Bronchial epithelial cell (primary cell): ENCODE data around the gene NAP1L4. TPM values are rescaled to one million over a fixed set of nuclear protein-coding genes. Genes with fewer than 3 reads are reported as not detected.
A peak's percentile ranks its signal among the peaks of the same experiment; 100 is the strongest.

Experiments
- DNase-seq: peaks from one replicate; pipeline ENCODE4 v3.0.0-alpha.2; 2010; ENCODE audit warnings: low read depth
- FAIRE-seq: peaks from 2 replicates; lab custom pipeline; 2011; peaks lifted over from hg19 to GRCh38; lab: Jason Lieb, UNC
- H3K27me3 ChIP-seq: 2 replicates; pipeline ENCODE4 v1.5.1; 2011; ENCODE audit warnings: low read length; ENCODE audit not compliant: control insufficient read depth, insufficient read depth
- H3K36me3 ChIP-seq: 2 replicates; pipeline ENCODE4 v1.5.1; 2011; ENCODE audit warnings: low read length; ENCODE audit not compliant: control insufficient read depth, insufficient read depth
- H3K4me3 ChIP-seq: 2 replicates; pipeline ENCODE4 v1.5.1; 2011; ENCODE audit warnings: mild to moderate bottlenecking, low read depth, low read length, control low read depth
- total RNA-seq: library from RNA; depleted of rRNA; stranded (reverse); fragments of >200 nt; gene quantifications from 2 replicates; pipeline ENCODE4 v1.2.1, GENCODE V29; 2014
- TF ChIP-seq, protein P1 (sequence below): IDR thresholded peaks from 2 replicates; pipeline ENCODE4 v1.5.1; 2011; ENCODE audit warnings: mild to moderate bottlenecking, moderate library complexity, low read length, control low read depth, inconsistent platforms; ENCODE audit not compliant: insufficient read depth, severe bottlenecking

The NAP1L4 gene
- total RNA-seq, 1 donor from 2014 or later: 101 TPM

DNA sequence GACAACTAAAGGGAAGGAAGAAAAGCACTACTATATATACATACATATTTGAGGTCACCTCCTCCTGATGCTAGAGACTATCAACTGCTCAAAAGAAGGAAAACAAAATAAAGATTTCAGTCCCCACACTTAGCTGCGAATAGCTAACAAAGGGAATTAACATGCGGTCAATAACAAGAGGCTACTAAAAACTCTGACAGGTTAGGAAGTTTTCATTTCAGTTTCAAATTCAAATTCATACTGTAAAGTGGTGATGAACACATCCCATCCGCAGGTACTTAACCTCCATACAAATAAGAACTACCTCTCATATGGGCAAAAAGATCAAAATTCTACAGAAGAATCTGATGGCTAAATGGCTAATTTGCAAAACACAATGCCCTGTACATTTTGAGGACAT lies 2.6 kb downstream of the NAP1L4 start:
- DNase-seq (no peak), FAIRE-seq (no peak)
- Histone ChIP-seq H3K36me3 (peaks cover 1% of the 10 kb centered on the region), H3K4me3 (peak overlapping the region; percentile 63), H3K27me3 (no peaks in the 10 kb centered on the region)
- TF ChIP-seq, protein P1, sequence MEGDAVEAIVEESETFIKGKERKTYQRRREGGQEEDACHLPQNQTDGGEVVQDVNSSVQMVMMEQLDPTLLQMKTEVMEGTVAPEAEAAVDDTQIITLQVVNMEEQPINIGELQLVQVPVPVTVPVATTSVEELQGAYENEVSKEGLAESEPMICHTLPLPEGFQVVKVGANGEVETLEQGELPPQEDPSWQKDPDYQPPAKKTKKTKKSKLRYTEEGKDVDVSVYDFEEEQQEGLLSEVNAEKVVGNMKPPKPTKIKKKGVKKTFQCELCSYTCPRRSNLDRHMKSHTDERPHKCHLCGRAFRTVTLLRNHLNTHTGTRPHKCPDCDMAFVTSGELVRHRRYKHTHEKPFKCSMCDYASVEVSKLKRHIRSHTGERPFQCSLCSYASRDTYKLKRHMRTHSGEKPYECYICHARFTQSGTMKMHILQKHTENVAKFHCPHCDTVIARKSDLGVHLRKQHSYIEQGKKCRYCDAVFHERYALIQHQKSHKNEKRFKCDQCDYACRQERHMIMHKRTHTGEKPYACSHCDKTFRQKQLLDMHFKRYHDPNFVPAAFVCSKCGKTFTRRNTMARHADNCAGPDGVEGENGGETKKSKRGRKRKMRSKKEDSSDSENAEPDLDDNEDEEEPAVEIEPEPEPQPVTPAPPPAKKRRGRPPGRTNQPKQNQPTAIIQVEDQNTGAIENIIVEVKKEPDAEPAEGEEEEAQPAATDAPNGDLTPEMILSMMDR: no peak

DNA sequence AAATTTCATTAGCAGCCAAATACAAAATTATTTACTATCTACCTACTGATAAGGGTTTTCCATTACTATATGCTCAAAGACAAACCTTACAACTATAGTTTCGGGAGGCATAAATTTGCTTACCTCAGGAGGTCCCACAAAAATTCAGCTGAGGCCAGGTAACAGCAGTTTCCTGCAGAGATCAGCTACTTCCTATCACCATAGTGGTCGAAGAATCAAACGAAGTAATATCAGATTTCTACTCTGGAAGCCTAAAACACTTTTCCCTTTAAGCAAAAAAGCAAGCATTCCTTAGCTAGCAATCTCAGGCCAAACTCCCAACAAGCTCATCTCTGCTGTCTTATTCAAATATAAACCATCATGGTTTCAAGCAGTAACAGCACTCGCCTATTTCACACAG lies 3.1 kb downstream of the NAP1L4 start:
- no peaks in the 10 kb centered on the region for H3K27me3 ChIP-seq
- TF ChIP-seq, protein P1: no peak
- FAIRE-seq (no peak), DNase-seq (no peak)
- H3K36me3 ChIP-seq: peaks cover 1% of the 10 kb centered on the region
- peak overlapping the region; percentile 63 for H3K4me3 ChIP-seq

DNA sequence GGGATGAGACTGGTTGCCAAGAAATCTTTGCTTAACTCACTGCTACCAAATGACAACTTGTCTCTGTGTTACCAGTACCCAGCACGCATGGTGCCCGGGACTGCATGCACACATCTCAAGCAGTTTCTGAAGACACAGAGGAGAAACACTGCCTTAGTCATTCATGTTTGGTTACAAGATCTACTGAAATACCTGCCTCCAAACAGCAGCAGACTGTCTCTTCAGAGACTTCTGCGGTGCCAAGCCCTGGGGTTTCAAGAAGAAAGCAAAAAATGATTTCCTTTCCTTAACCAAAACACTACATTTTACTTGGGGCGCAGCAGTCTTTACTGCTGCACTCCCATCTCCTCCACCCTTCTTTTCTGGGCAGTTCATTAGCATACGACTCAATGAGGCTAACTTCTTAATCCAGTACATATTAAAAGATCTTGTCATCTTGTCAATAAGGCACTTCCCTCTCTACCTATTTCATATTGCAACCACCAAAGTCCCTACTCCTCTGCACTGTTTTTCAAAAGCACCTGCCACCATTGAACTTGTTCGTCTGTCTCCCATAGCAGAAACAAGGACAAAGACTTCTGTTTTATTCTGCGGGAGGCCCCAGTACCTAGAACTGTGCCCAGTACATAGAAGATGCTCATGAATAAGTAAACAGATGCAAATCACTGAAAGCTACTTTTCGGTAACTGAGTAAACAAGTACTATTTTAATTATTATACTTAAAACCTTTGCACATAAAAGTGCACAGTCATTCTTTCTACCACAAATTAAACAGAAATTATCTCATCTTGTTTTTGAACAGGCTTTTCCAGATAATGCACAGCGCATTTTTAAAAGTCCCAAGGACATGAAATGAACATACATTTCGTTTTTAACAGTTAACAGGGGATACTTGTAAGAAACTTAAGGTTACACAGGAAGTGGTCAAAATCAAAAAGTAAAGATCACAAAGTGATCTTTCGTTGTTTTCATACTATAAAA lies 4.0 kb downstream of the NAP1L4 start:
- Histone ChIP-seq H3K27me3 (no peaks in the 10 kb centered on the region), H3K36me3 (peaks cover 1% of the 10 kb centered on the region), H3K4me3 (no peak overlapping the region)
- no peak for DNase-seq
- TF ChIP-seq, protein P1: no peak
- FAIRE-seq: no peak

DNA sequence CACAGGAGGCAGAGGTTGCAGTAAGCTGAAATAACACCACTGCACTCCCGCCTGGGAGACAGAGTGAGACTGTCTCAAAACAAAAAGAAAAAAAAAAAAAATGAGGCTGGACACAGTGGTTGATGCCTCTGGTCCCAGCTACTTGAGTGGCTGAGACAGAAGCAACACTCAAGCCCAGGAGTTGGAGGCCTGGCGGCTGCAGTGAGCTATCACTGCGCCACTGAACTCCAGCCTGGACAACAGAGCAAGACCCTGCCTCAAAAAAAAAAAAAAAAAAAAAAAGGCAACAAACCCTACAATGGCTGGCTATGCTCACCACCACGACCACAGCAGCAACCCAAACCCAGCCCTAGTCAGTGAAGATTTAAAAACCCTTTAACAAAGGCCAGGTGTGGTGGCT lies 8.2 kb downstream of the NAP1L4 start:
- no peaks in the 10 kb centered on the region for H3K27me3 ChIP-seq
- H3K36me3 ChIP-seq: peaks cover 2% of the 10 kb centered on the region
- TF ChIP-seq, protein P1: no peak
- no peak overlapping the region for H3K4me3 ChIP-seq
- FAIRE-seq (no peak), DNase-seq (no peak)

DNA sequence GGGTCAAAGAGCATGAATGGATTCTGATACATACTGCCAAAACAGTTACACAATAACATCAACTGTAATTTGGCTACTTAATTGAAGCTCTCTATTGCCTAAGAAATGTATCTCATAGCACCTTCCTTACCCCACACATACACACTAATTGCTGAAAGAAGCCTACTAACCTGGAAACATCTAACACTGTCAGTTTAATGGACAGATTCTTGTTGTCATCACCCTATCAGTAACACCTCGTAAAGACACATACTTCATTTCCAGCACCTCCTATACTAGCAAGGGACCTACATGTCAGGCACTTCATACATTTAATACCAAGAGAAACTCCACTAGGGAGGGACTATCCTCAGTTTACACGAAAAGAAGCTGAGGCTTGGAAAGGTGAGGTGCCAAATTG lies 9.9 kb downstream of the NAP1L4 start:
- DNase-seq (no peak), FAIRE-seq (no peak)
- peaks cover 6% of the 10 kb centered on the region for H3K36me3 ChIP-seq
- H3K27me3 ChIP-seq: no peaks in the 10 kb centered on the region
- TF ChIP-seq, protein P1: no peak
- H3K4me3 ChIP-seq: no peak overlapping the region

DNA sequence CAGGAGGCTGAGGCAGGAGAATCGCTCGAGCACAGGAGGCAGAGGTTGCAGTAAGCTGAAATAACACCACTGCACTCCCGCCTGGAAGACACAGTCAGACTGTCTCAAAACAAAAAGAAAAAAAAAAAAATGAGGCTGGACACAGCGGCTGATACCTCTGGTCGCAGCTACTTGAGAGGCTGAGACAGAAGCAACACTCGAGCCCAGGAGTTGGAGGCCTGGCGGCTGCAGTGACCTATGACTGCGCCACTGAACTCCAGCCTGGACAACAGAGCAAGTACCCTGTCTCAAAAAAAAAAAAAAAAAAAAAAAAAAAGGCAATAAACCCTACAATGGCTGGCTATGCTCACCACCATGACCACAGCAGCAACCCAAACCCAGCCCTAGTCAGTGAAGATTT lies 11.0 kb downstream of the NAP1L4 start:
- DNase-seq (no peak), FAIRE-seq (no peak)
- no peaks in the 10 kb centered on the region for H3K27me3 ChIP-seq
- TF ChIP-seq, protein P1: no peak
- H3K4me3 ChIP-seq: no peak overlapping the region
- peaks cover 8% of the 10 kb centered on the region for H3K36me3 ChIP-seq
